ENCODE data around the gene PRPF19.

DNA sequence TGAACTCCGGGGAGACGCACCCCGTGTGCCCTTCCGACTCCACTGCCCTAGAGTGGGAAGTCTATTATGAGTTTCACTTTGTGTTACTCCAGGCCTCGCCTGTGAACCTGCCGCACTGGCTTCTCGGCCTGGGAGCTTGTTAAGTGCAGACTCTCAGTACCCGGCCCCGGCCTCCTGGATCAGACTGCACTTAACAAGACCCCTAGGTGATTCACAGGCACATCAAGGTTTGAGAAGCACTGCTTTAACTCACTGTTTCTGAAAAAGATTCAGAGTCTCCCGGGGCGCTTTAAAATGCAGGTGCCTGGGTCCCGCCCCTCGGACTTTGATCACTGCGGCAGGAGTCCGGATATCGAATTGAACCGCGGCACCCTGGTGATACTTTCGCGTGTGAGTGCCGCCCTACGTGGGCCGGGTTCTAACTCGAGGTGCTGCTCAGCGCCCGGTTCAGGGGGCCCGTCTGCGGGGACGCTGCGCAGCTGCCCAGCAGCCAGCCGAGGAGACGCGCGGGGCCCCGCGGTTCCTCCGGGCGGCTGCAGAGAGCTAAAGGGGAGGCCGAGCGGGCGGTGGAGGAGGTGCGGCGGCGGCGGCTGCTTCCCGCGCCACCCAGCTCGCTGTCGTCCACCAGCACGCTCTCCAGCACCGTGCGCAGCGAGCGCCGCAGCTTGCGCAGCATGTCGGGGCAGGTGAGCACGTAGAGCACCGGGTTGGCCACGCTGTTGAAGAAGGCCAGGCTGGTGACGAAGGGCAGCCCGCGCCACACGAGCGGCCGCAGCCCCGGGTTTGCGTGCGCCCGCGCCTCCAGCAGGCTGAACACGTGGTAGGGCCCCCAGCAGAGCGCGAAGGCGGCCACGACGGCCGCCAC is 54.0 kb downstream of the PRPF19 start:
- TF ChIP-seq EP300 (IDR thresholded peaks at IDR 0.05; ENCODE audit: borderline replicate concordance in 1 of 2, low read depth in 2 of 2, low read length in 2 of 2) (no peak), TEAD4 (IDR thresholded peaks at IDR 0.05; ENCODE audit: low read depth, low read length) (no peak), EZH2 (IDR thresholded peaks at IDR 0.05; ENCODE audit: low read depth, low read length, severe bottlenecking) (no peak), JUND (IDR thresholded peaks at IDR 0.05; ENCODE audit: low read length) (no peak), POLR2AphosphoS5 (IDR thresholded peaks at IDR 0.05; ENCODE audit: low read depth, low read length) (no peak), RXRA (IDR thresholded peaks at IDR 0.05; ENCODE audit: insufficient read depth, low read depth, low read length) (no peak), CHD2 (IDR thresholded peaks at IDR 0.05; ENCODE audit: low read length) (no peak)
- TF ChIP-seq, protein P1, sequence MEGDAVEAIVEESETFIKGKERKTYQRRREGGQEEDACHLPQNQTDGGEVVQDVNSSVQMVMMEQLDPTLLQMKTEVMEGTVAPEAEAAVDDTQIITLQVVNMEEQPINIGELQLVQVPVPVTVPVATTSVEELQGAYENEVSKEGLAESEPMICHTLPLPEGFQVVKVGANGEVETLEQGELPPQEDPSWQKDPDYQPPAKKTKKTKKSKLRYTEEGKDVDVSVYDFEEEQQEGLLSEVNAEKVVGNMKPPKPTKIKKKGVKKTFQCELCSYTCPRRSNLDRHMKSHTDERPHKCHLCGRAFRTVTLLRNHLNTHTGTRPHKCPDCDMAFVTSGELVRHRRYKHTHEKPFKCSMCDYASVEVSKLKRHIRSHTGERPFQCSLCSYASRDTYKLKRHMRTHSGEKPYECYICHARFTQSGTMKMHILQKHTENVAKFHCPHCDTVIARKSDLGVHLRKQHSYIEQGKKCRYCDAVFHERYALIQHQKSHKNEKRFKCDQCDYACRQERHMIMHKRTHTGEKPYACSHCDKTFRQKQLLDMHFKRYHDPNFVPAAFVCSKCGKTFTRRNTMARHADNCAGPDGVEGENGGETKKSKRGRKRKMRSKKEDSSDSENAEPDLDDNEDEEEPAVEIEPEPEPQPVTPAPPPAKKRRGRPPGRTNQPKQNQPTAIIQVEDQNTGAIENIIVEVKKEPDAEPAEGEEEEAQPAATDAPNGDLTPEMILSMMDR (IDR thresholded peaks at IDR 0.05; ENCODE audit: control extremely low read depth in 1 of 3, insufficient read depth in 1 of 3, low read depth in 1 of 3, low read length in 3 of 3), result no peak
